GM10248 (cell line): ENCODE results near the gene COL4A6.

Experiments used
- CTCF ChIA-PET: fragments of 300-600 bp; sonication (Branson Sonifier 250); formaldehyde crosslinking; extraction: SDS; loops from one replicate; lab custom pipeline; 2021; ENCODE audit warnings: antibody characterized with exemption; lab: Yijun Ruan, JAX
- POLR2A ChIA-PET: fragments of 350-650 bp; sonication (Branson Sonifier 250); formaldehyde crosslinking; extraction: SDS; loops from one replicate; lab custom pipeline; 2020; ENCODE audit warnings: antibody characterized with exemption; lab: Yijun Ruan, JAX
- DNase-seq: peaks from one replicate; pipeline ENCODE4 v3.0.0; 2012; ENCODE audit errors: extremely low spot score
- TF ChIP-seq, protein P1 (sequence below): IDR thresholded peaks from 2 replicates; pipeline ENCODE4 v1.5.1; 2012; ENCODE audit warnings: mild to moderate bottlenecking, low read depth; ENCODE audit errors: extremely low read depth, missing control alignments, control extremely low read depth

COL4A6 gene

GRCh38 chrX:108199041-108199440, 239.2 kb downstream of the COL4A6 start:
- TF ChIP-seq, protein P1, sequence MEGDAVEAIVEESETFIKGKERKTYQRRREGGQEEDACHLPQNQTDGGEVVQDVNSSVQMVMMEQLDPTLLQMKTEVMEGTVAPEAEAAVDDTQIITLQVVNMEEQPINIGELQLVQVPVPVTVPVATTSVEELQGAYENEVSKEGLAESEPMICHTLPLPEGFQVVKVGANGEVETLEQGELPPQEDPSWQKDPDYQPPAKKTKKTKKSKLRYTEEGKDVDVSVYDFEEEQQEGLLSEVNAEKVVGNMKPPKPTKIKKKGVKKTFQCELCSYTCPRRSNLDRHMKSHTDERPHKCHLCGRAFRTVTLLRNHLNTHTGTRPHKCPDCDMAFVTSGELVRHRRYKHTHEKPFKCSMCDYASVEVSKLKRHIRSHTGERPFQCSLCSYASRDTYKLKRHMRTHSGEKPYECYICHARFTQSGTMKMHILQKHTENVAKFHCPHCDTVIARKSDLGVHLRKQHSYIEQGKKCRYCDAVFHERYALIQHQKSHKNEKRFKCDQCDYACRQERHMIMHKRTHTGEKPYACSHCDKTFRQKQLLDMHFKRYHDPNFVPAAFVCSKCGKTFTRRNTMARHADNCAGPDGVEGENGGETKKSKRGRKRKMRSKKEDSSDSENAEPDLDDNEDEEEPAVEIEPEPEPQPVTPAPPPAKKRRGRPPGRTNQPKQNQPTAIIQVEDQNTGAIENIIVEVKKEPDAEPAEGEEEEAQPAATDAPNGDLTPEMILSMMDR: no peak
- no peak for DNase-seq
- ChIA-PET CTCF (interaction anchor here (1.1 to 1.8 kb wide), 2 partner anchors 10 to 12 kb away, joined by 3 to 6 read pairs; no protein-coding TSS in a partner anchor), POLR2A (no interaction called here)

GRCh38 chrX:108198420-108198819, 239.8 kb downstream of the COL4A6 start:
- ChIA-PET POLR2A (no interaction called here), CTCF (no interaction called here)
- TF ChIP-seq, protein P1: no peak
- DNase-seq: no peak

DNA sequence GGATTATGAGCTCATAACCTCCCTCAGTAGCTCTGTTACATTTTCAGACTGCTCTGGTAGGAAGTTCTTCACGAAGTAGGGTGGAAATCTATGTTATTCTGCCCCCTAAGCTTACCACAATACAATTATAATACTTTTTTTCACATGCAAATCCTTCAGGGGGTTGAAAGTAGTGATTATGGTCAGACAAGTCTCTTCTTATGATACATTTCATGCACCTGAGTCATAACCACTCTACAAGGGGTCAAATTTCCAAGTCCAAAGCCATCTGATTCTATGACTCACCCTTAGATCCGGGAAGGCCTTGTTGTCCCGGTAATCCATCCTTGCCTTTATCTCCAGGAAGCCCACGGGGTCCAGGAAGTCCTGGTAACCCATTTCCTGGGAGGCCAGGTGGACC, 251.4 kb downstream of the COL4A6 start:
- DNase-seq: no peak
- ChIA-PET CTCF (no interaction called here), POLR2A (no interaction called here)
- TF ChIP-seq, protein P1: no peak

DNA sequence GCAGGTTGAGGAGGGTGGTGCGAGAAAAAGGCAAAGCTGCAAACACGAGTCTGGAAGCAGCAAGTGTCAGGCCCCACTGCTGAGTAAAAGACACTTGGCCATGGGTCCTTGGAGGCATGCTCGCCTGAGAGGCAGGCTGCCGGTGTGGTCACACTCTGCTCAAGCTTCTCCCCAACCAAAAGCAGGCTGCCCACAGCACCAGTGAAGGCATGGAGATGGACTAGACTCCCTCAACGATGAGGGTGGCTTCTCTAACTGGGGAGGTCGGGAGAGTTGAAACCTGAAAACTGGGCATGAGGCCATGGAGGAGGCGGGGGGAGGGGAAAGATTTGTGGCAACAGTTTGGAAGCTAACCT, 260.1 kb downstream of the COL4A6 start:
- DNase-seq: no peak
- TF ChIP-seq, protein P1: no peak
- ChIA-PET CTCF (interaction anchor here (1.2 kb wide), 1 partner anchor 10 kb away, joined by 3 read pairs; no protein-coding TSS in a partner anchor), POLR2A (no interaction called here)

- CTCF ChIA-PET: no interaction called here
- POLR2A ChIA-PET: no interaction called here
- TF ChIP-seq, protein P1: no peak
- no peak for DNase-seq
Observed at GRCh38 chrX:108177351-108178142, 260.7 kb downstream of the COL4A6 start.

GRCh38 chrX:108173874-108174273, 264.3 kb downstream of the COL4A6 start:
- DNase-seq: no peak
- CTCF ChIA-PET: interaction anchor here (1.6 kb wide), 1 partner anchor 26 kb away, joined by 3 read pairs; no protein-coding TSS in a partner anchor
- TF ChIP-seq, protein P1: no peak
- POLR2A ChIA-PET: no interaction called here
